NCI-H2081 (cell line): ENCODE results near the gene CIC.
A peak's percentile ranks its signal among the peaks of the same experiment; 100 is the strongest.
"Not testable (repeated sequence)": the region's sequence is repeated elsewhere in the genome, so short reads cannot be mapped to it uniquely, and the experiment has no call there.

Experiments used
- DNase-seq, 2 experiments: peaks; one replicate each; lab custom pipeline; 2025; lab: John Stamatoyannopoulos, UW

CIC gene

GRCh38 chr19:42255766-42256745 lies 13.0 kb upstream of the CIC start:
- no peak for DNase-seq

- DNase-seq = not testable (repeated sequence)
Observed at GRCh38 chr19:42257842-42258241, 11.2 kb upstream of the CIC start.

GRCh38 chr19:42261763-42262162 lies 7.3 kb upstream of the CIC start:
- no peak for DNase-seq

GRCh38 chr19:42266105-42266504 lies 2.9 kb upstream of the CIC start:
- DNase-seq = not testable (repeated sequence)

GRCh38 chr19:42266928-42267603 lies 2.0 kb upstream of the CIC start:
- DNase-seq = not testable (repeated sequence)

- DNase-seq = no peak
Observed at GRCh38 chr19:42267644-42268141, 1.4 kb upstream of the CIC start.

- DNase-seq = peak; percentile 99 to 100
Observed at GRCh38 chr19:42268142-42268703, 829 bp upstream of the CIC start.

GRCh38 chr19:42269478-42270345 lies 660 bp downstream of the CIC start:
- no peak for DNase-seq

GRCh38 chr19:42270346-42271044 lies 1.4 kb downstream of the CIC start:
- DNase-seq = peak in 1 of 2 experiments; percentile 64

- DNase-seq = no peak
Observed at GRCh38 chr19:42271045-42271419, 2.0 kb downstream of the CIC start.

- DNase-seq = no peak
Observed at GRCh38 chr19:42271861-42272534, 2.9 kb downstream of the CIC start.

GRCh38 chr19:42272535-42272897 lies 3.5 kb downstream of the CIC start:
- DNase-seq = no peak

GRCh38 chr19:42272989-42273406 lies 3.9 kb downstream of the CIC start:
- DNase-seq = no peak

GRCh38 chr19:42273407-42274064 lies 4.5 kb downstream of the CIC start:
- DNase-seq = no peak

- no peak for DNase-seq
Observed at GRCh38 chr19:42274065-42274682, 5.1 kb downstream of the CIC start.

- DNase-seq = no peak
Observed at GRCh38 chr19:42275103-42275502, 6.1 kb downstream of the CIC start.

GRCh38 chr19:42275517-42275916 lies 6.5 kb downstream of the CIC start:
- DNase-seq = no peak

- DNase-seq = no peak
Observed at GRCh38 chr19:42276284-42276683, 7.2 kb downstream of the CIC start.

- peak in 1 of 2 experiments; percentile 24 for DNase-seq
Observed at GRCh38 chr19:42276821-42277220, 7.8 kb downstream of the CIC start.
